HL-60 (cell line): Measurements from ENCODE around the gene PLXDC2.

Source experiments
- DNase-seq, 2 experiments: peaks; one replicate each; pipeline ENCODE4 v3.0.0-alpha.2; 2010 to 2020; ENCODE audit warnings: low read depth in 1 of 2, low spot score in 1 of 2
- H3K27ac ChIP-seq: fragments of 250-450 bp; sonication (Bioruptor Pico); replicated peaks from 2 replicates; pipeline ENCODE4 v1.5.1; 2020; ENCODE audit warnings: mild to moderate bottlenecking, moderate library complexity
- H3K27me3 ChIP-seq: fragments of 250-450 bp; sonication (Bioruptor Pico); 2 replicates; pipeline ENCODE4 v1.5.1; 2021; ENCODE audit warnings: mild to moderate bottlenecking, moderate library complexity; ENCODE audit not compliant: insufficient read depth, poor library complexity, severe bottlenecking
- H3K4me3 ChIP-seq: replicated peaks from 2 replicates; pipeline ENCODE4 v1.5.1; 2011; ENCODE audit warnings: mild to moderate bottlenecking, control low read depth, low read length; ENCODE audit not compliant: insufficient read depth
- CTCF ChIP-seq: IDR thresholded peaks from one replicate; pipeline ENCODE4 v1.5.1; 2011; ENCODE audit warnings: low read length, control low read depth, inconsistent platforms; ENCODE audit not compliant: insufficient read depth
- GABPA ChIP-seq: IDR thresholded peaks from 2 replicates; pipeline ENCODE4 v1.6.1; 2012; ENCODE audit warnings: low read depth
- POLR2AphosphoS5 ChIP-seq: IDR thresholded peaks from 2 replicates; pipeline ENCODE4 v1.6.1; 2012; ENCODE audit warnings: low read depth
- SPI1 ChIP-seq: IDR thresholded peaks from 2 replicates; pipeline ENCODE4 v1.6.1; 2012; ENCODE audit warnings: low read depth, mild to moderate bottlenecking, borderline replicate concordance
- TF ChIP-seq, protein P1 (sequence below): IDR thresholded peaks from 2 replicates; pipeline ENCODE4 v1.6.1; 2012; ENCODE audit warnings: low read depth; ENCODE audit not compliant: insufficient replicate concordance

PLXDC2 gene

GRCh38 chr10:19857876-19858275 is 41.6 kb downstream of the PLXDC2 start:
- no peaks in the 10 kb centered on the region for H3K27me3 ChIP-seq
- DNase-seq = no peak

GRCh38 chr10:19860107-19860506 is 43.9 kb downstream of the PLXDC2 start:
- TF ChIP-seq, protein P1, sequence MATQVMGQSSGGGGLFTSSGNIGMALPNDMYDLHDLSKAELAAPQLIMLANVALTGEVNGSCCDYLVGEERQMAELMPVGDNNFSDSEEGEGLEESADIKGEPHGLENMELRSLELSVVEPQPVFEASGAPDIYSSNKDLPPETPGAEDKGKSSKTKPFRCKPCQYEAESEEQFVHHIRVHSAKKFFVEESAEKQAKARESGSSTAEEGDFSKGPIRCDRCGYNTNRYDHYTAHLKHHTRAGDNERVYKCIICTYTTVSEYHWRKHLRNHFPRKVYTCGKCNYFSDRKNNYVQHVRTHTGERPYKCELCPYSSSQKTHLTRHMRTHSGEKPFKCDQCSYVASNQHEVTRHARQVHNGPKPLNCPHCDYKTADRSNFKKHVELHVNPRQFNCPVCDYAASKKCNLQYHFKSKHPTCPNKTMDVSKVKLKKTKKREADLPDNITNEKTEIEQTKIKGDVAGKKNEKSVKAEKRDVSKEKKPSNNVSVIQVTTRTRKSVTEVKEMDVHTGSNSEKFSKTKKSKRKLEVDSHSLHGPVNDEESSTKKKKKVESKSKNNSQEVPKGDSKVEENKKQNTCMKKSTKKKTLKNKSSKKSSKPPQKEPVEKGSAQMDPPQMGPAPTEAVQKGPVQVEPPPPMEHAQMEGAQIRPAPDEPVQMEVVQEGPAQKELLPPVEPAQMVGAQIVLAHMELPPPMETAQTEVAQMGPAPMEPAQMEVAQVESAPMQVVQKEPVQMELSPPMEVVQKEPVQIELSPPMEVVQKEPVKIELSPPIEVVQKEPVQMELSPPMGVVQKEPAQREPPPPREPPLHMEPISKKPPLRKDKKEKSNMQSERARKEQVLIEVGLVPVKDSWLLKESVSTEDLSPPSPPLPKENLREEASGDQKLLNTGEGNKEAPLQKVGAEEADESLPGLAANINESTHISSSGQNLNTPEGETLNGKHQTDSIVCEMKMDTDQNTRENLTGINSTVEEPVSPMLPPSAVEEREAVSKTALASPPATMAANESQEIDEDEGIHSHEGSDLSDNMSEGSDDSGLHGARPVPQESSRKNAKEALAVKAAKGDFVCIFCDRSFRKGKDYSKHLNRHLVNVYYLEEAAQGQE = no peak
- TF ChIP-seq POLR2AphosphoS5 (no peak), CTCF (no peak), SPI1 (no peak), GABPA (no peak)
- Histone ChIP-seq H3K27ac (no peak overlapping the region), H3K4me3 (no peak overlapping the region), H3K27me3 (no peaks in the 10 kb centered on the region)
- no peak for DNase-seq

More at GRCh38 chr10:19857876-19858275, 41.6 kb downstream of the PLXDC2 start:
- TF ChIP-seq CTCF = no peak
- TF ChIP-seq, protein P1 = no peak
- no peak for TF ChIP-seq GABPA
- no peak for TF ChIP-seq SPI1
- no peak for TF ChIP-seq POLR2AphosphoS5
- Histone ChIP-seq H3K4me3 (no peak overlapping the region), H3K27ac (no peak overlapping the region)

DNA sequence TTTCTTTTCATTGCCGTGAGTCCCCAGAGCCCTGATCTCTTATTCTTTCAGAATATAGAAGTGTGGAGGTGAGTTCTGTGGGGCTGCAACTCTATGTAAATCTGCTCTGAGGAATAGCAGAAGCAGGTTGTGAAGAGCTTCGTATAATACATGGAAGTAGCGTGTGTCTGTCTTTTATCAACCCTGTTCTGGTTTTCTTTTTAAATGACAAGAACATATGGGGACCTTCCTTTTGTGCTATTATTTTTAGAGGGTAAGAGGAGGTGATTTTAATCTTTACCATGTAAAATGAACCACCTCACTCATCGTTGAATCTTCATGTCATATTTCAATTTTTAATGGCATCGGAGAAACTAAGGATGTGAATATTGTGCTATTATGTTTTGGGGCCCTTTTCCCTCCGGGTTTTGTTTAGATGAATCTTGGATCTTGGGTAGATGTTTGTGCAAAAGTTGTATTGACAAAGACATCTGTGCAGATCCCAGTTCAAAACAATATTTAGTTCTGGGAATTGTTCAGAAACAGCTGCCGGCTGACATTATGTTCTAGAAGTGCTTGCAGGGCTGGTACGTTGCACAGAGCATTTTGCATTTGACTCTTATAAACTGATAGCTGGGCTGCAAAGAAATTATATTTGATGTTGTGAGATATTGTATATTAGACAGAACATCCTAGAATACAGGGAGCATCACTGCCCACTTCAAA is 46.7 kb downstream of the PLXDC2 start:
- H3K27ac ChIP-seq = no peak overlapping the region
- no peaks in the 10 kb centered on the region for H3K27me3 ChIP-seq
- TF ChIP-seq GABPA = no peak
- TF ChIP-seq, protein P1 = no peak
- TF ChIP-seq POLR2AphosphoS5 = no peak
- no peak for TF ChIP-seq SPI1
- no peak for TF ChIP-seq CTCF
- H3K4me3 ChIP-seq = no peak overlapping the region
- DNase-seq = no peak
